A549 (cell line): ENCODE data around the gene MPP3. TPM values are rescaled to one million over a fixed set of nuclear protein-coding genes. Genes with fewer than 3 reads are reported as not detected.
"Not testable (repeated sequence)": the region's sequence is repeated elsewhere in the genome, so short reads cannot be mapped to it uniquely, and the experiment has no call there.

Source experiments
- ATAC-seq, 2 experiments: fragments of 200-7000 bp in 1 of 2; fragments of >200 bp in 1 of 2; cut with Nextera tagmentation in 1 of 2; cut with Tn5 transposase in 1 of 2; 3 replicates each; pipeline versions ENCODE4 v1.8.0 to v1.9.1; 2018 to 2020; ENCODE audit warnings: mild to moderate bottlenecking in 1 of 2, moderate library complexity in 1 of 2
- CTCF ChIA-PET: fragments of 300-600 bp; sonication (Branson Sonifier 250); formaldehyde crosslinking; extraction: SDS; loops from one replicate; lab custom pipeline; 2021; ENCODE audit warnings: antibody characterized with exemption, inconsistent platforms; lab: Yijun Ruan, JAX
- POLR2A ChIA-PET: fragments of 350-600 bp; formaldehyde crosslinking; extraction: SDS; loops from one replicate; lab custom pipeline; 2021; ENCODE audit warnings: antibody characterized with exemption, inconsistent platforms; lab: Yijun Ruan, JAX
- DNase-seq, 2 experiments: peaks; one replicate each; pipeline versions ENCODE4 v3.0.0 to v3.0.0-alpha.2; 2011 to 2016; ENCODE audit warnings: low read depth in 1 of 2, low spot score in 1 of 2
- FAIRE-seq: peaks from 2 replicates; lab custom pipeline; 2011; peaks lifted over from hg19 to GRCh38; lab: Jason Lieb, UNC
- H3K27ac ChIP-seq, 2 experiments: fragments of >200 bp; sonication (Bioruptor Twin); formaldehyde crosslinking; 3 replicates each; pipeline ENCODE4 v1.5.1; 2016 to 2017
- H3K4me1 ChIP-seq: fragments of >200 bp; sonication (Bioruptor Twin); formaldehyde crosslinking; 3 replicates; pipeline ENCODE4 v1.6.1; 2016
- H3K4me2 ChIP-seq: fragments of >200 bp; sonication (Bioruptor Twin); formaldehyde crosslinking; 3 replicates; pipeline ENCODE4 v1.6.1; 2016
- H3K4me3 ChIP-seq: fragments of >200 bp; sonication (Bioruptor Twin); formaldehyde crosslinking; 3 replicates; pipeline ENCODE4 v1.5.1; 2016
- H3K9me3 ChIP-seq: fragments of >200 bp; sonication (Bioruptor Twin); formaldehyde crosslinking; 3 replicates; pipeline ENCODE4 v1.6.1; 2016
- ATOH8 ChIP-seq: fragments of 250-450 bp; sonication (Bioruptor Pico); IDR thresholded peaks from 2 replicates; pipeline ENCODE4 v1.5.0; 2020; ENCODE audit warnings: low read depth, mild to moderate bottlenecking, moderate library complexity
- CEBPB ChIP-seq, 2 experiments: fragments of >200 bp in 1 of 2; sonication (Bioruptor Twin) in 1 of 2; formaldehyde crosslinking in 1 of 2; IDR thresholded peaks; 2 replicates each; pipeline ENCODE4 v1.6.1; 2012 to 2016
- CTCF ChIP-seq: fragments of >200 bp; sonication (Bioruptor Twin); formaldehyde crosslinking; IDR thresholded peaks from 3 replicates; pipeline ENCODE4 v1.5.1; 2016
- EHF ChIP-seq: fragments of 250-450 bp; sonication (Bioruptor Pico); IDR thresholded peaks from 2 replicates; pipeline ENCODE4 v1.5.0; 2020; ENCODE audit warnings: mild to moderate bottlenecking
- EHMT2 ChIP-seq: fragments of 200-600 bp; sonication (generic); IDR thresholded peaks from 2 replicates; pipeline ENCODE4 v1.6.1; 2016; ENCODE audit warnings: antibody characterized with exemption, low read depth, mild to moderate bottlenecking, moderate library complexity
- FOSL2 ChIP-seq, 2 experiments: fragments of 450-650 bp in 1 of 2; fragments of >200 bp in 1 of 2; sonication (Bioruptor Twin) in 1 of 2; formaldehyde crosslinking; IDR thresholded peaks; 2 replicates each; pipeline versions ENCODE4 v1.5.0 to v1.6.1; 2016 to 2020; ENCODE audit warnings: mild to moderate bottlenecking in 1 of 2, moderate library complexity in 1 of 2
- HEYL ChIP-seq: fragments of 250-450 bp; sonication (Bioruptor Pico); IDR thresholded peaks from 2 replicates; pipeline ENCODE4 v1.8.0; 2021; ENCODE audit warnings: mild to moderate bottlenecking, moderate library complexity
- HOXB13 ChIP-seq: fragments of 250-450 bp; sonication (Bioruptor Pico); IDR thresholded peaks from 2 replicates; pipeline ENCODE4 v1.5.0; 2020; ENCODE audit warnings: low read depth, mild to moderate bottlenecking, moderate library complexity
- HOXB5 ChIP-seq: fragments of 250-450 bp; sonication (Bioruptor Pico); IDR thresholded peaks from 2 replicates; pipeline ENCODE4 v1.5.0; 2020; ENCODE audit warnings: mild to moderate bottlenecking, moderate library complexity
- MAFK ChIP-seq: fragments of 450-650 bp; IDR thresholded peaks from 2 replicates; pipeline ENCODE4 v1.6.1; 2014; ENCODE audit not compliant: partially characterized antibody
- PHF8 ChIP-seq: fragments of 200-600 bp; sonication (generic); IDR thresholded peaks from 2 replicates; pipeline ENCODE4 v1.6.1; 2016; ENCODE audit warnings: low read depth, mild to moderate bottlenecking, antibody characterized with exemption, moderate library complexity, borderline replicate concordance
- POLR2A ChIP-seq: IDR thresholded peaks from 2 replicates; pipeline ENCODE4 v1.6.1; 2012; ENCODE audit warnings: mild to moderate bottlenecking, low read length
- RCOR1 ChIP-seq: fragments of 150-350 bp; IDR thresholded peaks from 2 replicates; pipeline ENCODE4 v1.6.1; 2014; ENCODE audit warnings: antibody characterized with exemption, low read length, low read depth
- SREBF2 ChIP-seq: fragments of 450-650 bp; IDR thresholded peaks from 2 replicates; pipeline ENCODE4 v1.6.1; 2014; ENCODE audit warnings: mild to moderate bottlenecking, moderate library complexity
- USF2 ChIP-seq: fragments of 450-650 bp; IDR thresholded peaks from 2 replicates; pipeline ENCODE4 v1.6.1; 2014; ENCODE audit warnings: antibody characterized with exemption
- ZC3H11A ChIP-seq: fragments of 450-650 bp; IDR thresholded peaks from 2 replicates; pipeline ENCODE4 v1.6.1; 2014; ENCODE audit warnings: antibody characterized with exemption, mild to moderate bottlenecking
- ZFP36 ChIP-seq: fragments of 450-650 bp; IDR thresholded peaks from 2 replicates; pipeline ENCODE4 v1.6.1; 2014; ENCODE audit warnings: borderline replicate concordance; ENCODE audit not compliant: partially characterized antibody
- WGBS: methylation state at CpG from one replicate; pipeline ENCODE4 v1.1.6; 2017; ENCODE audit errors: missing lambda C conversion rate; 5-methylcytosine and 5-hydroxymethylcytosine counted together
- polyA plus RNA-seq, 4 experiments: library from polyadenylated mRNA; depleted of rRNA in 3 of 4; stranded (reverse); fragments of >200 nt; fragmentation: RNase III in 1 of 4; extraction: RNeasy Plus Mini Kit Qiagen cat#74134 plus additional on column Dnase treatment in 1 of 4; gene quantifications; 2 replicates in 3 of 4; 3 replicates in 1 of 4; pipeline ENCODE4 v1.2.3, GENCODE V29; 2011 to 2017

Gene MPP3
- polyA plus RNA-seq, 2 of the 4 experiments (the other 2 are of a cell fraction): 15.5 to 21.4 TPM

DNA sequence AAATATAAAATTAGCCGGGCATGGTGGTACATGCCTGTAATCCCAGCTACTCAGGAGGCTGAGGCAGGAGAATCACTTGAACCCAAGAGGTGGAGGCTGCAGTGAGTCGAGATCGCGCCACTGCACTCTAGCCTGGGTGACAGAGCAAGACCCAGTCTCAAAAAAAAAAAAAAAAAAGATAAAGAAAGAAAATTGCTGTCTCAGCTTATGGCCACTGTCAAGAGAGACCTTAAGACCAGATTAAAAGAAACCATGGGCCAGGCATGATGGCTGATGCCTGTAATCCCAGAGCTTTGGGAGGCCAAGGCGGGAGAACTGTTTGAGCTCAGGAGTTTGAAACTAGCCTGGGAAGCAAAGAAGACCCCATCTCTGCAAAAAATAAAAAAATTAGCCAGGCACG is 36.1 kb upstream of the MPP3 start:
- POLR2A ChIA-PET, ATAC-seq, H3K4me1 ChIP-seq, H3K4me2 ChIP-seq, FAIRE-seq, DNase-seq, H3K9me3 ChIP-seq, H3K4me3 ChIP-seq, H3K27ac ChIP-seq: not testable (repeated sequence)
- TF ChIP-seq MAFK: peak; percentile 22
- 42% methylated on average over 6 of the region's 6 CpGs for WGBS
- CTCF ChIA-PET: interaction anchor here (0.7 to 4.1 kb wide), 7 partner anchors 9 to 141 kb away, joined by 3 to 53 read pairs (median 4); no protein-coding TSS in a partner anchor

DNA sequence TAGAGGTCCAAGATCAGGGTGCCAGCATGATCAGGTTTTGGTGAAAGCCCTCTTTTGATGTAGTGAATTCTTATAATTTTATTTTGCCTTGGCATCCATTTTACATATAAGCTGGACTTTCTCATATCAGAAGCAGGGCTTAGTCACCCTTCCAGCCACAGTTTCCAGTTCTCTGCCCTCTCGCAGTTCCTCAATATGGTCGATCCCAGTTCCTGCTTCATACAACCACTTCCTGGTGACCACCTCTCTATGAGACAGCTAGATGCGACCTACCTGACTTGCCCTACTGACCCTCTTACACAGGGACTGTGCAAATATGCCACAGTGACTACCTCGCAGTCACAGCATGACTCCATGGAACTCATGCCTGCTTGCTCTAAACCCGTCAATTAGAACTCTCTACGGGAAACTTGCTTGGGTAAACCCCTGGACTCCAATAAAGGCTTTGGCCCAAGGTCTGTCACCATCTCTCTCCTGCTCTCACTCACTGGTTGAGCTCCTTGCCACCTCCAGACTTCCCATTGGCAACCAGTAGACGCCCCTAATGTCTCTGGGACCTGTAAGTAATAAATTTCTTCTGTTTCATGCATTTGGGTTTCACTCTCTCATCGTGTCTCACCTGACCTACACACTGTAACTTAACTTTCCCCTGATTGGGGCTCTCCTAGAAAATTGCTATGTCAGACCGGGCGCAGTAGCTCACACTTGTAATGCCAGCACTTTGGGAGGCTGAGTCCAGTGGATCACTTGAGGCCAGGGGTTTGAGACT is 35.5 kb upstream of the MPP3 start:
- CTCF ChIA-PET: interaction anchor here (0.6 to 4.1 kb wide), 8 partner anchors 9 to 109 kb away, joined by 3 to 53 read pairs (median 4); no protein-coding TSS in a partner anchor
- no peaks in the 10 kb centered on the region for H3K9me3 ChIP-seq
- POLR2A ChIA-PET: no interaction called here
- 68% methylated on average over 10 of the region's 10 CpGs for WGBS
- H3K4me3 ChIP-seq: no peak overlapping the region
- TF ChIP-seq RCOR1 (no peak), EHMT2 (no peak), POLR2A (no peak), ZFP36 (no peak), EHF (no peak), CEBPB (IDR thresholded peaks at IDR 0.05) (no peak), CTCF (no peak), SREBF2 (no peak), ATOH8 (CRISPR knock-in tag) (no peak), FOSL2 (IDR thresholded peaks at IDR 0.05) (no peak), FOSL2 (CRISPR knock-in tag; IDR thresholded peaks at IDR 0.05) (no peak)
- FAIRE-seq (no peak), DNase-seq (no peak), ATAC-seq (no peak)
- no peak overlapping the region for H3K27ac ChIP-seq
- H3K4me2 ChIP-seq: no peak overlapping the region
- peaks cover 6% of the 10 kb centered on the region; the same call in 2 of the 3 replicates for H3K4me1 ChIP-seq

GRCh38 chr17:43864161-43864984 is 31.4 kb upstream of the MPP3 start:
- 51% methylated on average over 4 of the region's 4 CpGs for WGBS
- FAIRE-seq (no peak), ATAC-seq (peak in 1 of 2 experiments; percentile 25; a peak in 2 of 6 replicates), DNase-seq (no peak)
- ChIA-PET POLR2A (no interaction called here), CTCF (interaction anchor here (0.6 to 13.7 kb wide), 6 partner anchors 14 to 130 kb away, joined by 3 to 161 read pairs (median 5); partner anchors contain the start of gene CD300LG)
- Histone ChIP-seq H3K4me2 (no peak overlapping the region), H3K4me3 (no peak overlapping the region), H3K27ac (no peak overlapping the region), H3K4me1 (peaks cover 5% of the 10 kb centered on the region; the same call in 1 of the 3 replicates), H3K9me3 (no peaks in the 10 kb centered on the region)
- no peak for TF ChIP-seq HOXB5 (CRISPR knock-in tag)
- no peak for TF ChIP-seq HOXB13 (CRISPR knock-in tag)
- no peak for TF ChIP-seq HEYL (CRISPR knock-in tag)
- no peak for TF ChIP-seq USF2
- no peak for TF ChIP-seq ZC3H11A
- no peak for TF ChIP-seq EHMT2
- no peak for TF ChIP-seq PHF8
